Measurements from ENCODE around the gene FAM124A.

GRCh38 chr13:51333421-51333820, 111.2 kb downstream of the FAM124A start:
- TF ChIP-seq GATA3 (IDR thresholded peaks at IDR 0.05; ENCODE audit: low read depth, low read length) (no peak), GATA2 (IDR thresholded peaks at IDR 0.05; ENCODE audit: low read depth, low read length) (no peak)

Data from SH-SY5Y (cell line).